ENCODE data around the gene FSTL4.

DNA sequence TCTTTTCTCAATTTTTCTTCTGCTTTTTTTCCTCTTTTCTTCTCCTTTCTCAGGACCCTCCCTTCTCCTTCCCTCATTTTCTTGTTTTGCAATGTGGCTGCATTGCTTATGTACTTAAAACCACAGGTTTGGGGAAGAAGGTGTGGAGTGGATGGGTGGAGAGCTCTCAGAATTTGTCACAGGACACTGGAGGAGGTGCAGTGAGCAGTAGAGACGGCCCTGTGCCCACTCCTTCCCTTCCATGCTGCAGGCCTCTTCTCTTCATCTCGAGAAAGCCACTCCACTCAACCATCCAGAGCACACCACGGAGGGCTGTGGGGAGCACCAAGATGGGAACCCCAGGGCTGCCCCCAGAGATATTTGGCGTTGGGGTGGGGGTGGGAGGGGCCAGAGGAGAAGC is 92.3 kb downstream of the FSTL4 start:
- TF ChIP-seq, protein P1, sequence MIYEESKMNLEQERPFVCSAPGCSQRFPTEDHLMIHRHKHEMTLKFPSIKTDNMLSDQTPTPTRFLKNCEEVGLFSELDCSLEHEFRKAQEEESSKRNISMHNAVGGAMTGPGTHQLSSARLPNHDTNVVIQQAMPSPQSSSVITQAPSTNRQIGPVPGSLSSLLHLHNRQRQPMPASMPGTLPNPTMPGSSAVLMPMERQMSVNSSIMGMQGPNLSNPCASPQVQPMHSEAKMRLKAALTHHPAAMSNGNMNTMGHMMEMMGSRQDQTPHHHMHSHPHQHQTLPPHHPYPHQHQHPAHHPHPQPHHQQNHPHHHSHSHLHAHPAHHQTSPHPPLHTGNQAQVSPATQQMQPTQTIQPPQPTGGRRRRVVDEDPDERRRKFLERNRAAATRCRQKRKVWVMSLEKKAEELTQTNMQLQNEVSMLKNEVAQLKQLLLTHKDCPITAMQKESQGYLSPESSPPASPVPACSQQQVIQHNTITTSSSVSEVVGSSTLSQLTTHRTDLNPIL (CRISPR knock-in tag; IDR thresholded peaks at IDR 0.05; ENCODE audit: low read depth) = no peak
- no peak for TF ChIP-seq ZNF565 (CRISPR knock-in tag; conservative IDR thresholded peaks at IDR 0.05; ENCODE audit: low read depth)
- TF ChIP-seq, protein P2, sequence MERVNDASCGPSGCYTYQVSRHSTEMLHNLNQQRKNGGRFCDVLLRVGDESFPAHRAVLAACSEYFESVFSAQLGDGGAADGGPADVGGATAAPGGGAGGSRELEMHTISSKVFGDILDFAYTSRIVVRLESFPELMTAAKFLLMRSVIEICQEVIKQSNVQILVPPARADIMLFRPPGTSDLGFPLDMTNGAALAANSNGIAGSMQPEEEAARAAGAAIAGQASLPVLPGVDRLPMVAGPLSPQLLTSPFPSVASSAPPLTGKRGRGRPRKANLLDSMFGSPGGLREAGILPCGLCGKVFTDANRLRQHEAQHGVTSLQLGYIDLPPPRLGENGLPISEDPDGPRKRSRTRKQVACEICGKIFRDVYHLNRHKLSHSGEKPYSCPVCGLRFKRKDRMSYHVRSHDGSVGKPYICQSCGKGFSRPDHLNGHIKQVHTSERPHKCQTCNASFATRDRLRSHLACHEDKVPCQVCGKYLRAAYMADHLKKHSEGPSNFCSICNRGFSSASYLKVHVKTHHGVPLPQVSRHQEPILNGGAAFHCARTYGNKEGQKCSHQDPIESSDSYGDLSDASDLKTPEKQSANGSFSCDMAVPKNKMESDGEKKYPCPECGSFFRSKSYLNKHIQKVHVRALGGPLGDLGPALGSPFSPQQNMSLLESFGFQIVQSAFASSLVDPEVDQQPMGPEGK (CRISPR knock-in tag; IDR thresholded peaks at IDR 0.05; ENCODE audit: borderline replicate concordance) = no peak
- no peak for TF ChIP-seq ZFP30 (CRISPR knock-in tag; IDR thresholded peaks at IDR 0.05)
- TF ChIP-seq, protein P3, sequence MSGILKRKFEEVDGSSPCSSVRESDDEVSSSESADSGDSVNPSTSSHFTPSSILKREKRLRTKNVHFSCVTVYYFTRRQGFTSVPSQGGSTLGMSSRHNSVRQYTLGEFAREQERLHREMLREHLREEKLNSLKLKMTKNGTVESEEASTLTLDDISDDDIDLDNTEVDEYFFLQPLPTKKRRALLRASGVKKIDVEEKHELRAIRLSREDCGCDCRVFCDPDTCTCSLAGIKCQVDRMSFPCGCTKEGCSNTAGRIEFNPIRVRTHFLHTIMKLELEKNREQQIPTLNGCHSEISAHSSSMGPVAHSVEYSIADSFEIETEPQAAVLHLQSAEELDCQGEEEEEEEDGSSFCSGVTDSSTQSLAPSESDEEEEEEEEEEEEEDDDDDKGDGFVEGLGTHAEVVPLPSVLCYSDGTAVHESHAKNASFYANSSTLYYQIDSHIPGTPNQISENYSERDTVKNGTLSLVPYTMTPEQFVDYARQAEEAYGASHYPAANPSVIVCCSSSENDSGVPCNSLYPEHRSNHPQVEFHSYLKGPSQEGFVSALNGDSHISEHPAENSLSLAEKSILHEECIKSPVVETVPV (CRISPR knock-in tag; IDR thresholded peaks at IDR 0.05) = no peak
- TF ChIP-seq ZNF70 (CRISPR knock-in tag; IDR thresholded peaks at IDR 0.05) = no peak
- no peak for TF ChIP-seq ARNTL (CRISPR knock-in tag; IDR thresholded peaks at IDR 0.05; ENCODE audit: borderline replicate concordance, low read depth)
